ENCODE data around the gene CFAP157. TPM values are rescaled to one million over a fixed set of nuclear protein-coding genes. Genes with fewer than 3 reads are reported as not detected.
A peak's percentile ranks its signal among the peaks of the same experiment; 100 is the strongest.

The CFAP157 gene
- total and polyA plus RNA-seq, 2 experiments from 2014 or later: 0.51 TPM; not detected in 1

GRCh38 chr9:127686461-127687393, 20.1 kb upstream of the CFAP157 start:
- no peak for DNase-seq (ENCODE audit: low spot score)
- no peaks in the 10 kb centered on the region for H3K4me1 ChIP-seq (ENCODE audit: insufficient read depth)
- peak overlapping the region; percentile 3 for H3K27ac ChIP-seq
- no peaks in the 10 kb centered on the region for H3K9me2 ChIP-seq (replicated peaks; ENCODE audit: insufficient read depth)
- H3K27me3 ChIP-seq: no peaks in the 10 kb centered on the region
- no peaks in the 10 kb centered on the region for H3K36me3 ChIP-seq (replicated peaks; ENCODE audit: insufficient read depth, low read depth)
- no peaks in the 10 kb centered on the region for H3K79me2 ChIP-seq
- H2AFZ ChIP-seq: no peak overlapping the region
- no peaks in the 10 kb centered on the region for H3K9me3 ChIP-seq (ENCODE audit: low read depth)
- TF ChIP-seq EZH2phosphoT487 (IDR thresholded peaks at IDR 0.05; ENCODE audit: low read depth, severe bottlenecking, unreplicated experiment): no peak
- TF ChIP-seq EZH2 (IDR thresholded peaks at IDR 0.05; ENCODE audit: borderline replicate concordance): no peak
- no peak overlapping the region for H3K4me3 ChIP-seq
- no peak overlapping the region for H3K4me2 ChIP-seq
- WGBS (ENCODE audit: low lambda C conversion rate, missing lambda C conversion rate): 52% methylated on average over 6 of the region's 6 CpGs
- H4K20me1 ChIP-seq (ENCODE audit: insufficient read depth, poor library complexity, severe bottlenecking): no peaks in the 10 kb centered on the region

DNA sequence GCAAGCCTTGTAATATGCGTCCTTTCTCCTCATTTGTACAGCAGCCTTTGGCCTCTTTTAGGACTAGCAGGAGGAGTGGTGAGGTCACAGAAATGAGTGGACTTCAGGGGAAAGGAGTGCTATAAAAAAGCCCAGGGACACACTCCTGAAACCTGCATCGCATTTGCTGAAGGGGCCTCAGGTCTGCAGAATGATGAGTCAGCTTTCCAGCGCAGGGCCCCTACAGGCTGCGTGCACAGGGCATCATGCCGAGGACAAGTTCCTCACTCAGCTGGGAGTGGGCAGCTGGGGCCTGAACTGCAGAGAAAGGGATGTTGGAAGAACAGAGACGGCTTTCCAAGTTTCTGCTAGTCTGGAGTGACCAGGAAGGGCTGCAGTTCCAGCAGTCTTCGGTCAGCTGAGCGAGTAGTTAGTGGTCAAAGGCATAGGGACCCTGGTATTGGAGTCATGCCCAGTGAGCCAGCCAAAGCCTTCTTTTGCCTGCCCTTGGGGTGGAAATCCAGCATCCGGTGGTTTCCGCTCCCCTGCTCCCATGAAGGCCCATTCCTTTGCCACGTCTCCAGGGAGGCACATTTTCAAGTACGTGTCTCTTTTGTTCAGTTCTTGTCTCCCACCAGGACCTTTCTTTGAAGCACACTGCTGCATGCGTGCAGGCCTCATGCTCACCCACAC, 17.3 kb upstream of the CFAP157 start:
- 92% methylated on average over 13 of the region's 13 CpGs for WGBS (ENCODE audit: low lambda C conversion rate, missing lambda C conversion rate)
- Histone ChIP-seq H3K36me3 (replicated peaks; ENCODE audit: insufficient read depth, low read depth) (no peaks in the 10 kb centered on the region), H2AFZ (no peak overlapping the region), H3K27me3 (no peaks in the 10 kb centered on the region), H3K4me1 (ENCODE audit: insufficient read depth) (no peaks in the 10 kb centered on the region), H3K4me2 (no peak overlapping the region), H3K27ac (no peak overlapping the region), H3K4me3 (no peak overlapping the region), H4K20me1 (ENCODE audit: insufficient read depth, poor library complexity, severe bottlenecking) (no peaks in the 10 kb centered on the region), H3K79me2 (no peaks in the 10 kb centered on the region), H3K9me3 (ENCODE audit: low read depth) (no peaks in the 10 kb centered on the region), H3K9me2 (replicated peaks; ENCODE audit: insufficient read depth) (no peaks in the 10 kb centered on the region)
- TF ChIP-seq CTCF (IDR thresholded peaks at IDR 0.05; ENCODE audit: poor library complexity) (no peak), EZH2phosphoT487 (IDR thresholded peaks at IDR 0.05; ENCODE audit: low read depth, severe bottlenecking, unreplicated experiment) (no peak), EZH2 (IDR thresholded peaks at IDR 0.05; ENCODE audit: borderline replicate concordance) (no peak)
- no peak for DNase-seq (ENCODE audit: low spot score)

DNA sequence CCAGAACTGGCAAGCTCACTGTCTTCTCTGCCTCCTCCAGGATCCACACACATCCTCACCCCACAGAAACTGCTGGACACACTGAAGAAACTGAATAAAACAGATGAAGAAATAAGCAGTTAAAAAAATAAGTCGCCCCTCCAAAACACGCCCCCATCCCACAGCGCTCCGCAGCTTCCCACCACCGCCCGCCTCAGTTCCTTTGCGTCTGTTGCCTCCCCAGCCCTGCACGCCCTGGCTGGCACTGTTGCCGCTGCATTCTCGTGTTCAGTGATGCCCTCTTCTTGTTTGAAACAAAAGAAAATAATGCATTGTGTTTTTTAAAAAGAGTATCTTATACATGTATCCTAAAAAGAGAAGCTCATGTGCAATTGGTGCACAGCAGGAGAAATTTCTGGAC, 16.1 kb upstream of the CFAP157 start:
- H3K36me3 ChIP-seq (replicated peaks; ENCODE audit: insufficient read depth, low read depth): no peaks in the 10 kb centered on the region
- 98% methylated on average over 10 of the region's 10 CpGs for WGBS (ENCODE audit: low lambda C conversion rate, missing lambda C conversion rate)
- TF ChIP-seq EZH2phosphoT487 (IDR thresholded peaks at IDR 0.05; ENCODE audit: low read depth, severe bottlenecking, unreplicated experiment) (no peak), EZH2 (IDR thresholded peaks at IDR 0.05; ENCODE audit: borderline replicate concordance) (no peak), CTCF (IDR thresholded peaks at IDR 0.05; ENCODE audit: poor library complexity) (no peak)
- H3K9me2 ChIP-seq (replicated peaks; ENCODE audit: insufficient read depth): no peaks in the 10 kb centered on the region
- no peaks in the 10 kb centered on the region for H3K27me3 ChIP-seq
- no peak overlapping the region for H3K27ac ChIP-seq
- DNase-seq (ENCODE audit: low spot score): no peak
- no peak overlapping the region for H3K4me2 ChIP-seq
- H3K79me2 ChIP-seq: no peaks in the 10 kb centered on the region
- no peak overlapping the region for H3K4me3 ChIP-seq
- H4K20me1 ChIP-seq (ENCODE audit: insufficient read depth, poor library complexity, severe bottlenecking): no peaks in the 10 kb centered on the region
- no peak overlapping the region for H2AFZ ChIP-seq
- no peaks in the 10 kb centered on the region for H3K9me3 ChIP-seq (ENCODE audit: low read depth)
- no peaks in the 10 kb centered on the region for H3K4me1 ChIP-seq (ENCODE audit: insufficient read depth)

DNA sequence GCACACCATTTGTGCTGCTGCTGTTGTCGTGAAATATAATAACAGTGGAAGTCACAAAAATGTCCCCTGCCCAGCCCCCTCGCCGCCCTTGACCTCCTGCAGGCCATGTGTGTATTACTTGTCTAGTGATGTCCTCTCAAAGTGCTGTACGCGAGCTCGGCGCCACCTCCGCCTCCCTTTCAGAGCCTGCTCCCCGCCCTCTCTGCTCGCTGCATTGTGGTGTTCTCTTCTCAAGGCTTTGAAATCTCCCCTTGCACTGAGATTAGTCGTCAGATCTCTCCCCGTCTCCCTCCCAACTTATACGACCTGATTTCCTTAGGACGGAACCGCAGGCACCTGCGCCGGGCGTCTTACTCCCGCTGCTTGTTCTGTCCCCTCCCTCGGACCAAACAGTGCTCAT, 14.7 kb upstream of the CFAP157 start:
- H4K20me1 ChIP-seq (ENCODE audit: insufficient read depth, poor library complexity, severe bottlenecking): no peaks in the 10 kb centered on the region
- H3K4me2 ChIP-seq: no peak overlapping the region
- H3K36me3 ChIP-seq (replicated peaks; ENCODE audit: insufficient read depth, low read depth): no peaks in the 10 kb centered on the region
- H3K4me1 ChIP-seq (ENCODE audit: insufficient read depth): no peaks in the 10 kb centered on the region
- no peaks in the 10 kb centered on the region for H3K9me3 ChIP-seq (ENCODE audit: low read depth)
- H3K4me3 ChIP-seq: no peak overlapping the region
- WGBS (ENCODE audit: low lambda C conversion rate, missing lambda C conversion rate): 86% methylated on average over 20 of the region's 20 CpGs
- no peaks in the 10 kb centered on the region for H3K27me3 ChIP-seq
- H3K27ac ChIP-seq: no peak overlapping the region
- no peak for DNase-seq (ENCODE audit: low spot score)
- TF ChIP-seq EZH2 (IDR thresholded peaks at IDR 0.05; ENCODE audit: borderline replicate concordance) (no peak), EZH2phosphoT487 (IDR thresholded peaks at IDR 0.05; ENCODE audit: low read depth, severe bottlenecking, unreplicated experiment) (no peak), CTCF (IDR thresholded peaks at IDR 0.05; ENCODE audit: poor library complexity) (no peak)
- H2AFZ ChIP-seq: no peak overlapping the region
- H3K9me2 ChIP-seq (replicated peaks; ENCODE audit: insufficient read depth): no peaks in the 10 kb centered on the region
- no peaks in the 10 kb centered on the region for H3K79me2 ChIP-seq

Data from hepatocyte (in vitro differentiated cells).